K562 (cell line): ENCODE results near the gene STIM1. TPM values are rescaled to one million over a fixed set of nuclear protein-coding genes. Genes with fewer than 3 reads are reported as not detected.
A peak's percentile ranks its signal among the peaks of the same experiment; 100 is the strongest.

Experiments used
- ASH1L ChIP-seq: fragments of 450-650 bp; IDR thresholded peaks from 2 replicates; pipeline ENCODE4 v1.6.1; 2018; ENCODE audit warnings: borderline replicate concordance, mild to moderate bottlenecking, low read depth; ENCODE audit not compliant: partially characterized antibody
- ATF7 ChIP-seq: fragments of 450-650 bp; IDR thresholded peaks from 2 replicates; pipeline ENCODE4 v1.7.1; 2014; ENCODE audit warnings: mild to moderate bottlenecking, moderate library complexity
- CBFA2T2 ChIP-seq: fragments of 450-650 bp; conservative IDR thresholded peaks from 2 replicates; pipeline ENCODE4 v1.6.1; 2017; ENCODE audit warnings: mild to moderate bottlenecking
- CBFA2T3 ChIP-seq: fragments of 450-650 bp; IDR thresholded peaks from 2 replicates; pipeline ENCODE4 v1.6.1; 2017
- CXXC5 ChIP-seq: fragments of 250-450 bp; sonication (Bioruptor Pico); IDR thresholded peaks from 2 replicates; pipeline ENCODE4 v1.8.0; 2022; ENCODE audit warnings: inconsistent platforms, mild to moderate bottlenecking, moderate library complexity
- FOXK1 ChIP-seq: sonication (generic); formaldehyde crosslinking; IDR thresholded peaks from 2 replicates; pipeline ENCODE4 v1.8.0; 2022; ENCODE audit warnings: missing genetic modification reagents, mild to moderate bottlenecking, borderline replicate concordance
- HLTF ChIP-seq: fragments of 450-650 bp; IDR thresholded peaks from 2 replicates; pipeline ENCODE4 v1.6.1; 2016
- ILF3 ChIP-seq: fragments of 450-650 bp; IDR thresholded peaks from 2 replicates; pipeline ENCODE4 v1.6.1; 2018; ENCODE audit warnings: antibody characterized with exemption, mild to moderate bottlenecking, moderate library complexity, borderline replicate concordance
- KLF16 ChIP-seq: IDR thresholded peaks from 2 replicates; pipeline ENCODE4 v1.6.1; 2016; ENCODE audit warnings: antibody characterized with exemption
- LCOR ChIP-seq: sonication (generic); formaldehyde crosslinking; IDR thresholded peaks from 2 replicates; pipeline ENCODE4 v1.8.0; 2022; ENCODE audit warnings: mild to moderate bottlenecking, missing genetic modification reagents
- POLR2AphosphoS2 ChIP-seq: IDR thresholded peaks from 2 replicates; pipeline ENCODE4 v1.6.1; 2012; ENCODE audit warnings: low read length, improper control_type of control experiment
- RB1 ChIP-seq: fragments of 450-650 bp; IDR thresholded peaks from 2 replicates; pipeline ENCODE4 v1.6.1; 2017; ENCODE audit warnings: low read depth, mild to moderate bottlenecking
- RCOR1 ChIP-seq, 2 experiments: IDR thresholded peaks; 2 replicates each; pipeline ENCODE4 v1.6.1; 2012; ENCODE audit warnings: low read depth in 2 of 2, low read length in 2 of 2, borderline replicate concordance in 1 of 2, improper control_type of control experiment in 1 of 2
- SIX5 ChIP-seq, 2 experiments: IDR thresholded peaks; 2 replicates each; pipeline ENCODE4 v1.6.1; 2011; ENCODE audit warnings: low read length in 2 of 2, borderline replicate concordance in 1 of 2, low read depth in 1 of 2, mild to moderate bottlenecking in 1 of 2, moderate library complexity in 1 of 2; ENCODE audit not compliant: insufficient read depth in 1 of 2
- SMAD4 ChIP-seq: fragments of 250-450 bp; sonication (Bioruptor Pico); conservative IDR thresholded peaks from 2 replicates; pipeline ENCODE4 v1.8.0; 2021; ENCODE audit warnings: inconsistent platforms, mild to moderate bottlenecking, moderate library complexity
- SNIP1 ChIP-seq: fragments of 450-650 bp; IDR thresholded peaks from 2 replicates; pipeline ENCODE4 v1.7.1; 2017; ENCODE audit warnings: low read depth, mild to moderate bottlenecking
- STAG1 ChIP-seq: sonication (generic); formaldehyde crosslinking; IDR thresholded peaks from 2 replicates; pipeline ENCODE4 v1.5.0; 2020; ENCODE audit warnings: missing genetic modification reagents, borderline replicate concordance
- ZNF212 ChIP-seq: fragments of 450-650 bp; formaldehyde crosslinking; IDR thresholded peaks from 2 replicates; pipeline ENCODE4 v1.4.0; 2020; ENCODE audit warnings: mild to moderate bottlenecking
- ZNF764 ChIP-seq: fragments of 250-450 bp; sonication (Bioruptor Pico); IDR thresholded peaks from 2 replicates; pipeline ENCODE4 v1.4.0; 2020; ENCODE audit warnings: low read depth, mild to moderate bottlenecking, moderate library complexity
- ZSCAN32 ChIP-seq: fragments of 450-650 bp; formaldehyde crosslinking; IDR thresholded peaks from 2 replicates; pipeline ENCODE4 v1.4.0; 2020; ENCODE audit warnings: mild to moderate bottlenecking, moderate library complexity
- polyA plus RNA-seq, 8 experiments: library from polyadenylated mRNA; depleted of rRNA in 4 of 8; stranded (reverse) in 5 of 8; unstranded in 3 of 8; fragments of >200 nt; fragmentation: Nextera tagmentation in 2 of 8; fragmentation: Illumina TruSeq in 1 of 8; extraction: Ambion mirVana in 2 of 8; extraction: Trizol in 1 of 8; gene quantifications; 2 replicates each; pipeline versions ENCODE4 v1.2.1 to v1.2.3, GENCODE V29; 2011 to 2014; ENCODE audit warnings: inconsistent platforms in 1 of 8, missing spikeins in 1 of 8
- total RNA-seq, 7 experiments: library from RNA; depleted of rRNA in 6 of 7; stranded (reverse); fragments of >200 nt in 6 of 7; fragmentation: Illumina TruSeq in 2 of 7; extraction: Trizol in 2 of 7; gene quantifications; 2 replicates each; pipeline versions ENCODE4 v1.2.1 to v1.2.3, GENCODE V29; 2011 to 2021; ENCODE audit warnings: low replicate concordance in 1 of 7
- TF ChIP-seq, protein P1 (sequence below): sonication (generic); formaldehyde crosslinking; IDR thresholded peaks from 2 replicates; pipeline ENCODE4 v1.8.1; 2023; ENCODE audit warnings: mild to moderate bottlenecking, missing genetic modification reagents
- TF ChIP-seq, protein P2 (sequence below): fragments of 450-650 bp; IDR thresholded peaks from 2 replicates; pipeline ENCODE4 v1.6.1; 2017; ENCODE audit warnings: antibody characterized with exemption
- TF ChIP-seq, protein P3 (sequence below), 2 experiments: fragments of 450-650 bp; conservative IDR thresholded peaks; 2 replicates each; pipeline ENCODE4 v1.6.1; 2017; ENCODE audit warnings: mild to moderate bottlenecking in 2 of 2, moderate library complexity in 2 of 2
- TF ChIP-seq, protein P4 (sequence below): fragments of 450-650 bp; formaldehyde crosslinking; IDR thresholded peaks from 2 replicates; pipeline ENCODE4 v1.4.0; 2020; ENCODE audit warnings: mild to moderate bottlenecking, moderate library complexity

STIM1 gene
- total and polyA plus RNA-seq, 9 of the 15 experiments (the other 6 are each of a cell fraction or from before 2014, with no cell fraction given): 7.7 to 50.5 (median 22.5) TPM

GRCh38 chr11:3984896-3985295, 129.4 kb downstream of the STIM1 start (continued):
- TF ChIP-seq, protein P1, sequence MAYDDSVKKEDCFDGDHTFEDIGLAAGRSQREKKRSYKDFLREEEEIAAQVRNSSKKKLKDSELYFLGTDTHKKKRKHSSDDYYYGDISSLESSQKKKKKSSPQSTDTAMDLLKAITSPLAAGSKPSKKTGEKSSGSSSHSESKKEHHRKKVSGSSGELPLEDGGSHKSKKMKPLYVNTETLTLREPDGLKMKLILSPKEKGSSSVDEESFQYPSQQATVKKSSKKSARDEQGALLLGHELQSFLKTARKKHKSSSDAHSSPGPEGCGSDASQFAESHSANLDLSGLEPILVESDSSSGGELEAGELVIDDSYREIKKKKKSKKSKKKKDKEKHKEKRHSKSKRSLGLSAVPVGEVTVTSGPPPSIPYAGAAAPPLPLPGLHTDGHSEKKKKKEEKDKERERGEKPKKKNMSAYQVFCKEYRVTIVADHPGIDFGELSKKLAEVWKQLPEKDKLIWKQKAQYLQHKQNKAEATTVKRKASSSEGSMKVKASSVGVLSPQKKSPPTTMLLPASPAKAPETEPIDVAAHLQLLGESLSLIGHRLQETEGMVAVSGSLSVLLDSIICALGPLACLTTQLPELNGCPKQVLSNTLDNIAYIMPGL (CRISPR knock-in tag): no peak
- TF ChIP-seq CBFA2T2: 0 out of 2 replicates have a peak, but pooled peaks have one; percentile 5
- TF ChIP-seq STAG1: peak; percentile 11; the same call in 1 of the 2 replicates
- no peak for TF ChIP-seq FOXK1
- TF ChIP-seq ILF3: no peak
- no peak for TF ChIP-seq SNIP1
- TF ChIP-seq, protein P2, sequence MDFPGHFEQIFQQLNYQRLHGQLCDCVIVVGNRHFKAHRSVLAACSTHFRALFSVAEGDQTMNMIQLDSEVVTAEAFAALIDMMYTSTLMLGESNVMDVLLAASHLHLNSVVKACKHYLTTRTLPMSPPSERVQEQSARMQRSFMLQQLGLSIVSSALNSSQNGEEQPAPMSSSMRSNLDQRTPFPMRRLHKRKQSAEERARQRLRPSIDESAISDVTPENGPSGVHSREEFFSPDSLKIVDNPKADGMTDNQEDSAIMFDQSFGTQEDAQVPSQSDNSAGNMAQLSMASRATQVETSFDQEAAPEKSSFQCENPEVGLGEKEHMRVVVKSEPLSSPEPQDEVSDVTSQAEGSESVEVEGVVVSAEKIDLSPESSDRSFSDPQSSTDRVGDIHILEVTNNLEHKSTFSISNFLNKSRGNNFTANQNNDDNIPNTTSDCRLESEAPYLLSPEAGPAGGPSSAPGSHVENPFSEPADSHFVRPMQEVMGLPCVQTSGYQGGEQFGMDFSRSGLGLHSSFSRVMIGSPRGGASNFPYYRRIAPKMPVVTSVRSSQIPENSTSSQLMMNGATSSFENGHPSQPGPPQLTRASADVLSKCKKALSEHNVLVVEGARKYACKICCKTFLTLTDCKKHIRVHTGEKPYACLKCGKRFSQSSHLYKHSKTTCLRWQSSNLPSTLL: no peak
- no peak for TF ChIP-seq ZSCAN32 (CRISPR knock-in tag)
- 0 out of 2 replicates have a peak, but pooled peaks have one; percentile 13 for TF ChIP-seq ATF7
- peak; percentile 55 for TF ChIP-seq CBFA2T3
- peak; percentile 33; the same call in 1 of the 2 replicates for TF ChIP-seq RB1
- no peak for TF ChIP-seq POLR2AphosphoS2
- TF ChIP-seq, protein P3, sequence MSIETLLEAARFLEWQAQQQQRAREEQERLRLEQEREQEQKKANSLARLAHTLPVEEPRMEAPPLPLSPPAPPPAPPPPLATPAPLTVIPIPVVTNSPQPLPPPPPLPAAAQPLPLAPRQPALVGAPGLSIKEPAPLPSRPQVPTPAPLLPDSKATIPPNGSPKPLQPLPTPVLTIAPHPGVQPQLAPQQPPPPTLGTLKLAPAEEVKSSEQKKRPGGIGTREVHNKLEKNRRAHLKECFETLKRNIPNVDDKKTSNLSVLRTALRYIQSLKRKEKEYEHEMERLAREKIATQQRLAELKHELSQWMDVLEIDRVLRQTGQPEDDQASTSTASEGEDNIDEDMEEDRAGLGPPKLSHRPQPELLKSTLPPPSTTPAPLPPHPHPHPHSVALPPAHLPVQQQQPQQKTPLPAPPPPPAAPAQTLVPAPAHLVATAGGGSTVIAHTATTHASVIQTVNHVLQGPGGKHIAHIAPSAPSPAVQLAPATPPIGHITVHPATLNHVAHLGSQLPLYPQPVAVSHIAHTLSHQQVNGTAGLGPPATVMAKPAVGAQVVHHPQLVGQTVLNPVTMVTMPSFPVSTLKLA (conservative IDR thresholded peaks at IDR 0.05): 0 out of 4 replicates have a peak, but pooled peaks of 1 of the 2 experiments have one; percentile 11
- TF ChIP-seq HLTF: no peak
- no peak for TF ChIP-seq SIX5 (IDR thresholded peaks at IDR 0.05; ENCODE audit: borderline replicate concordance in 1 of 2, insufficient read depth in 1 of 2, low read depth in 1 of 2, low read length in 2 of 2)
- TF ChIP-seq ZNF212 (CRISPR knock-in tag): no peak
- no peak for TF ChIP-seq ZNF764 (CRISPR knock-in tag)
- TF ChIP-seq KLF16: peak; percentile 12; the same call in 1 of the 2 replicates
- TF ChIP-seq ASH1L: no peak
- TF ChIP-seq CXXC5 (CRISPR knock-in tag): 0 out of 2 replicates have a peak, but pooled peaks have one; percentile 26
- peak in 1 of 2 experiments; percentile 52; a peak in 1 of 4 replicates for TF ChIP-seq RCOR1 (IDR thresholded peaks at IDR 0.05; ENCODE audit: borderline replicate concordance in 1 of 2, low read depth in 2 of 2, low read length in 2 of 2)
- TF ChIP-seq, protein P4, sequence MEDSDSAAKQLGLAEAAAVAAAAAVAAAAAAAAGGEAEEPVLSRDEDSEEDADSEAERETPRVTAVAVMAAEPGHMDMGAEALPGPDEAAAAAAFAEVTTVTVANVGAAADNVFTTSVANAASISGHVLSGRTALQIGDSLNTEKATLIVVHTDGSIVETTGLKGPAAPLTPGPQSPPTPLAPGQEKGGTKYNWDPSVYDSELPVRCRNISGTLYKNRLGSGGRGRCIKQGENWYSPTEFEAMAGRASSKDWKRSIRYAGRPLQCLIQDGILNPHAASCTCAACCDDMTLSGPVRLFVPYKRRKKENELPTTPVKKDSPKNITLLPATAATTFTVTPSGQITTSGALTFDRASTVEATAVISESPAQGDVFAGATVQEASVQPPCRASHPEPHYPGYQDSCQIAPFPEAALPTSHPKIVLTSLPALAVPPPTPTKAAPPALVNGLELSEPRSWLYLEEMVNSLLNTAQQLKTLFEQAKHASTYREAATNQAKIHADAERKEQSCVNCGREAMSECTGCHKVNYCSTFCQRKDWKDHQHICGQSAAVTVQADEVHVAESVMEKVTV: peak; percentile 48; the same call in 1 of the 2 replicates
- TF ChIP-seq LCOR (CRISPR knock-in tag): no peak
- peak; percentile 35; the same call in 1 of the 2 replicates for TF ChIP-seq SMAD4
